GM12873 (cell line): ENCODE data around the gene MYT1.

Experiments used
- CTCF ChIP-seq: IDR thresholded peaks from 2 replicates; pipeline ENCODE4 v1.5.1; 2012; ENCODE audit warnings: low read depth, mild to moderate bottlenecking, moderate library complexity, low read length, control low read depth; ENCODE audit not compliant: insufficient read depth; ENCODE audit errors: missing control alignments

Gene MYT1

DNA sequence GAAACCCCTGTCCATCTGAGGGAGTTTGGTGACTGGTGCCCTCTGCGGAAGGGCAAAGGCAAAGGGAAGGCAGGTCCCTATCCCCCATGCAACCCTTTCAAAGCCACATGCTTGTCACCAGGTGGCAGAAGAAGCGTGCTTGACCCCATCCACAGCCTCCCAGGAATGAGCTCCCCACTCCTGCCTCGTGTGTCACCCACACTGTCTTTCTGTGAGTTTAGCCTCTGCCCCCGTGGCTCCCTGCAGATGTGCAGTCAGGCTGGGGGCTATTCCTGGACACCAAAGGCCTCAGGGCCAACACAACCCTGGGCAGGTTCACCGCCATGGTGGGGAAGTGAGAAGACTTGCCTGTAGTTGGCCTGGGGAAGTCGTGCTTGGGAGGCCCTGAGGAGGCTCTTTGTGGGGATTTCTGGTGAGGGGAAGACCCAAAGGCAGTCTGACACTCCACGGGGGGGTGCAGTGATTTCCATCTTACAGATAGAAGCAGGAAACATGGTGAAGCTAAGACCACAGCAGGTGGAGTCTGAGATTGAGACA is 74.7 kb downstream of the MYT1 start:
- TF ChIP-seq CTCF: no peak

DNA sequence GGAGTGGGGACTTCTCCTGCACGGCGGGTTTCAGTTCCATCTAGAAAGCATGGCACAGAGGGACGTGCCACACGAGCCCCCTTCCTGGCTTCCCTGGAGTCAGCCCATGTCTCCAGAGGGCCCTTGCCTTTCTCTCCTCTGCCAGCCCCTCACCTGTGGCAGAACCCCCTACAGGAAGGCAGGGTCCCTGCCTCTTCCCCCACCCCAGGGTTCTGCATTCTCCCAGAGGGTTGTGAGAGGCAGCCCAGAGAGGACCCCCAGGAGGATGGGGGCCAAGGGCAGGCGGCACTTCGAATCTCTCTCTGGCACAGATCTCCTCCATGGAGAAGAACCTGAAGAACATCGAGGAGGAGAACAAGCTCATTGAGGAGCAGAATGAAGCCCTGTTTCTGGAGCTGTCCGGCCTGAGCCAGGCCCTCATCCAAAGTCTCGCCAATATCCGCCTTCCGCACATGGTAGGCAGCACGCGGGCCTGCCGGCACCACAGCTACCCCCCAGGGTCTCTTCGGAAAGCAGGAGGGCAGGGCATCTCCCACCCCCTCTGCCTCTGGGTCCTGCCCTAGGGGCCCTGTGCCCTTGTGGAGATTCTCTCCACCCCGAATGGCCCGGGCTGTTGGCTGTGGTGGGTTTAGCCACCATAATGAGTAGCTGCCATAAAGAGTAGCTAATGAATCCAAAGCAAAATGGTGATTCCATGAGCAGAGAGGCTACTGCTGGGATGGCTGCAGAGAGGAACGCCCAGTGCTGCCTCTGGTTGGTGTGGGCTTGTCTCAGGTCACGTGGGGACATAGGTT is 75.4 kb downstream of the MYT1 start:
- TF ChIP-seq CTCF: no peak

DNA sequence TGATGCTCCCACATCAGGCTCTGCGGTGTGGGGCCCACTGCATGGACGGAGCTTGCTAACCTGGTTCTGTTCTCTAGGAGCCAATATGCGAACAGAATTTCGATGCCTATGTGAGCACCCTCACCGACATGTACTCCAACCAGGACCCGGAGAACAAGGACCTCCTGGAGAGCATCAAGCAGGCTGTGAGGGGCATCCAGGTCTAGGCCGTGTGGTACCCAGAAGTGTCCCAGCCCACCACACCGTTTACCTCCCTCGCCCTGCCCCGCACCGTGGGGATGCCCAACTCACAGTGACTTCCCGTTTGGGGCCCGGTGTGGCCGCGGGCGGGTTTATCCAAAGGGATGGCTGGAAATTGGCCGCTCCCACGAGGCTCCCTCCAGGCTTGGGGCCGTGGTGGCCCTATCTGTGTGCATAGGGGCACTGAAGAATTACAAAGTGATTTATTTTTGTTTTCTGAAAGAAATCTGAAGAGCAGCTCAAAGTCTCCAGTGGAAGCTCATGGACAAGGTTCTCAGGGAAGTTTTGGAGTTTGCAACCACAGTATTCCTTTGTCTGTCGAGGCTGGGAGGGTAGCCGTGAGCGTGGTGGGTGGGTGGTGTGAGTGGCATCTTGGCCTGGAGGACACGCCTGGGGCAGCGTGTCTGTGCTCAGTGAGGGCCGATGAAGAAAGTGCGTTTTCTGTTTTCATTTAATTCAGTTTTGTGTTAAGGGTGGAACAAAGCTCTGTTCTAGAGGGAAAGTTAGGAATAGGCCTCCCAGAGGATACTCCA is 76.2 kb downstream of the MYT1 start:
- TF ChIP-seq CTCF: no peak

DNA sequence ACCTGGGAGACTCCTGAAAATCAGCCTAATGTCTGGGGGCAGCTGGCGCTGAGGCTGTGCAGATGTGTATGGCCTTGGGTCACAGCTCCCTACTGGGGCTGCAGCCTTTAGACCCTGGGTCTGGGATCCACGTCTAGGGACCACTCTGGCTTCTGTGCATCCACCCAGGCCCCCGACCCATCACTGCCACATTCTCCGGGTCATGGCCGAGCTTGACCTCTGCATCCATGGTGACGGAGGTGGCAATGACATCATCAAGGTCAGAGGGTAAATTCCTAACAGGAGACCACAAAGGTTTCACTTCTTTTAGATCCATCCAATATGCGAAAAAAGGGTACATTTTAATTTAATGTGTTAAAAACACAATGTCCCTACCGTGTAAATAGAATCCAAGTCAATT is 76.8 kb downstream of the MYT1 start:
- no peak for TF ChIP-seq CTCF

GRCh38 chr20:64242003-64242796 is 77.9 kb downstream of the MYT1 start:
- TF ChIP-seq CTCF: no peak

- no peak for TF ChIP-seq CTCF
These were observed 78.7 kb downstream of the MYT1 start for GRCh38 chr20:64242797-64243475.
